Glutamatergic neuron (in vitro differentiated cells): ENCODE measurements around the gene NAGLU. TPM values are rescaled to one million over a fixed set of nuclear protein-coding genes. Genes with fewer than 3 reads are reported as not detected.
"Not testable (repeated sequence)": the region's sequence is repeated elsewhere in the genome, so short reads cannot be mapped to it uniquely, and the experiment has no call there.

Source experiments
- DNase-seq: peaks from one replicate; pipeline ENCODE4 v3.0.0; 2022
- H3K27ac Mint-ChIP-seq: one replicate; pipeline ENCODE4 v1.8.0; 2020; ENCODE audit warnings: mild to moderate bottlenecking, mixed read lengths, inconsistent platforms; ENCODE audit not compliant: unreplicated experiment
- H3K27me3 Mint-ChIP-seq: one replicate; pipeline ENCODE4 v1.8.0; 2020; ENCODE audit warnings: mild to moderate bottlenecking, moderate library complexity, mixed read lengths, inconsistent platforms; ENCODE audit not compliant: unreplicated experiment
- H3K36me3 Mint-ChIP-seq: one replicate; pipeline ENCODE4 v1.8.0; 2020; ENCODE audit warnings: mild to moderate bottlenecking, mixed read lengths, inconsistent platforms; ENCODE audit not compliant: unreplicated experiment
- H3K4me1 Mint-ChIP-seq: one replicate; pipeline ENCODE4 v1.8.0; 2020; ENCODE audit warnings: mild to moderate bottlenecking, low read depth, mixed read lengths, inconsistent platforms; ENCODE audit not compliant: unreplicated experiment
- H3K4me3 Mint-ChIP-seq: one replicate; pipeline ENCODE4 v1.8.0; 2020; ENCODE audit warnings: mild to moderate bottlenecking, mixed read lengths, inconsistent platforms; ENCODE audit not compliant: unreplicated experiment
- H3K9me3 Mint-ChIP-seq: one replicate; pipeline ENCODE4 v1.8.0; 2020; ENCODE audit warnings: mild to moderate bottlenecking, moderate library complexity, mixed read lengths, inconsistent platforms; ENCODE audit not compliant: unreplicated experiment
- total RNA-seq: library from RNA; stranded (reverse); fragmentation: NEBNext Ultra II Directional; extraction: Animal tissue kit (Norgen Biotek cat#: 25700); gene quantifications from one replicate; pipeline ENCODE4 v1.2.1, GENCODE V29; 2021; ENCODE audit not compliant: unreplicated experiment
- TF ChIP-seq, protein P1 (sequence below): fragments of 200-600 bp; sonication (generic); IDR thresholded peaks from one replicate; pipeline ENCODE4 v1.5.0; 2021; ENCODE audit not compliant: partially characterized antibody, unreplicated experiment

Gene NAGLU
- total RNA-seq, 1 donor from 2014 or later = 42.8 TPM

DNA sequence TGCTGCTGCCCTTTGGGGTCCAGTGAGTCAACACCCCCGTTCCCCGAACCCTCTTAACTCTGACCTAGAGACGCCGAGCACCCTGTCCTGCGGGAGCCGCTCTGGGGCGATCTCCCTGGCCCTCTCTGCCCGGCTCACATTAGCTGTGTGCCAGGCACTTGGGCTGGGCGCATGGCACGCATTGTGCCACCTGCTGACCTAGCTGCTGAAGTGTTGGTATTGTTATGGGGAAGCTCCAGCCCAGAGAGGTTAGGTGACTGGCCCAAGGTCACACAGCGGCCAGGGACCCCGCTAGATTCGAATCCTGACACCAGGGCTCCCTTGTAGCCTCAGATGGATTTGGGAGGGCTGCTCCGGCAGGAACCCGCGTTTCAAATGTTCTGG, 17.8 kb downstream of the NAGLU start:
- Mint-ChIP-seq H3K27ac (peak overlapping the region; percentile 33), H3K4me1 (peaks cover 16% of the 10 kb centered on the region), H3K36me3 (no peaks in the 10 kb centered on the region), H3K9me3 (peaks cover 6% of the 10 kb centered on the region), H3K27me3 (peaks cover 6% of the 10 kb centered on the region), H3K4me3 (peak overlapping the region; percentile 90)
- no peak for DNase-seq
- TF ChIP-seq, protein P1, sequence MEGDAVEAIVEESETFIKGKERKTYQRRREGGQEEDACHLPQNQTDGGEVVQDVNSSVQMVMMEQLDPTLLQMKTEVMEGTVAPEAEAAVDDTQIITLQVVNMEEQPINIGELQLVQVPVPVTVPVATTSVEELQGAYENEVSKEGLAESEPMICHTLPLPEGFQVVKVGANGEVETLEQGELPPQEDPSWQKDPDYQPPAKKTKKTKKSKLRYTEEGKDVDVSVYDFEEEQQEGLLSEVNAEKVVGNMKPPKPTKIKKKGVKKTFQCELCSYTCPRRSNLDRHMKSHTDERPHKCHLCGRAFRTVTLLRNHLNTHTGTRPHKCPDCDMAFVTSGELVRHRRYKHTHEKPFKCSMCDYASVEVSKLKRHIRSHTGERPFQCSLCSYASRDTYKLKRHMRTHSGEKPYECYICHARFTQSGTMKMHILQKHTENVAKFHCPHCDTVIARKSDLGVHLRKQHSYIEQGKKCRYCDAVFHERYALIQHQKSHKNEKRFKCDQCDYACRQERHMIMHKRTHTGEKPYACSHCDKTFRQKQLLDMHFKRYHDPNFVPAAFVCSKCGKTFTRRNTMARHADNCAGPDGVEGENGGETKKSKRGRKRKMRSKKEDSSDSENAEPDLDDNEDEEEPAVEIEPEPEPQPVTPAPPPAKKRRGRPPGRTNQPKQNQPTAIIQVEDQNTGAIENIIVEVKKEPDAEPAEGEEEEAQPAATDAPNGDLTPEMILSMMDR = no peak

DNA sequence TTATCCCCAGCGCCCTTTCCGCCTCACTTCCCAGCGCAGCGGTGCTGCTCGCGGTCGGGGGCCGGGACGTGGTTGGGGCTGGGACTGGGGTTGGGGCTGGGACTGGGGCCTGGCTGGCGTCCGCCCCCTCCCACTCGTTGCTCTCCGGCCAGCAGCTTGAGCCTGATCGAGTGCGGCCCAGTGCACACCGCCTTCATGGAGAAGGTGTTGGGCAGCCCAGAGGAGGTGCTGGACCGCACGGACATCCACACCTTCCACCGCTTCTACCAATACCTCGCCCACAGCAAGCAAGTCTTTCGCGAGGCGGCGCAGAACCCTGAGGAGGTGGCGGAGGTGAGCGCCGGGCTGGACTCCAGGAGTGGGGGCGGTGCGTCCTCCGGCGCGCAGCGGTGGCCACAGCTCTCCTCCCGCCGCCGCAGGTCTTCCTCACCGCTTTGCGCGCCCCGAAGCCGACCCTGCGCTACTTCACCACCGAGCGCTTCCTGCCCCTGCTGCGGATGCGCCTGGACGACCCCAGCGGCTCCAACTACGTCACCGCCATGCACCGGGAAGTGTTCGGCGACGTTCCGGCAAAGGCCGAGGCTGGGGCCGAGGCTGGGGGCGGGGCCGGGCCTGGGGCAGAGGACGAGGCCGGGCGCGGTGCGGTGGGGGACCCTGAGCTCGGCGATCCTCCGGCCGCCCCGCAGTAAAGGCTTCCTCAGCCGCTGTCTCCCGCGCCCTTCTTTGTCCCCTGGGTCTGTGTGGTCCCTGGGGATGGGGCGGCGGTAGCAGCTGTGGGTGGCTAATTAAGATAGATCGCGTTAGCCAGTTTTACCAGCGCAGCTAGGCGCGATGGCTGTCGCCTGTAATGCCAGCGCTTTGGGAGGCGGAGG, 18.4 kb downstream of the NAGLU start:
- H3K4me1 Mint-ChIP-seq = peaks cover 13% of the 10 kb centered on the region

DNA sequence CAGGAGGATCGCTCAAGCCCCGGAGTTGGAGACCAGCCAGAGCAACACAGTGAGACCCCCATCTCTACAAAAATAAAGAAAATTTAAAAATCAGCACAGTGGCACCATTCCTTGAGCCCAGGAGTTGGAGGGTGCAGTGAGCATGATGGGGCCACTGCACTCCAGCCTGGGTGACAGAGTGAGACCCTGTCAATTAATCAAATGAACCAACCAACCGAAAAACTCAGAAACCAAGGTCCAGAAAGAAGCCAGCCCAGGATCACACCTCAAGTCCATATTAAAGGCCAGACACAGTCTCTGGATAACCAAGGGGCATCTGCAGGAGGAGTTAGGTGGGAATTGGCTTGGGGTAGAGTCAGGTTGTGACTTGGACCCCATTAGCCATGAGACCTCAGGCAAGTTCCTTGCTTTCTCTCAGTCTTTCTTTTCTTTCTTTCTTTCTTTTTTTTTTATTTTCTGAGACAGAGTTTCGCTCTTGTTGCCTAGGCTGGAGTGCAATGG, 19.1 kb downstream of the NAGLU start:
- H3K9me3 Mint-ChIP-seq = peaks cover 8% of the 10 kb centered on the region
- no peaks in the 10 kb centered on the region for H3K36me3 Mint-ChIP-seq
- TF ChIP-seq, protein P1 = no peak
- H3K27ac Mint-ChIP-seq = peak overlapping the region; percentile 89
- H3K4me3 Mint-ChIP-seq = peak overlapping the region; percentile 90
- DNase-seq = no peak
- peaks cover 4% of the 10 kb centered on the region for H3K27me3 Mint-ChIP-seq
- peaks cover 15% of the 10 kb centered on the region for H3K4me1 Mint-ChIP-seq

More for the DNA sequence above, 18.4 kb downstream of the NAGLU start:
- DNase-seq = peak; percentile 97
- H3K27me3 Mint-ChIP-seq = peaks cover 4% of the 10 kb centered on the region
- H3K4me3 Mint-ChIP-seq = peak overlapping the region; percentile 90
- peak overlapping the region; percentile 89 for H3K27ac Mint-ChIP-seq
- H3K36me3 Mint-ChIP-seq = no peaks in the 10 kb centered on the region
- TF ChIP-seq, protein P1 = no peak
- peaks cover 6% of the 10 kb centered on the region for H3K9me3 Mint-ChIP-seq

DNA sequence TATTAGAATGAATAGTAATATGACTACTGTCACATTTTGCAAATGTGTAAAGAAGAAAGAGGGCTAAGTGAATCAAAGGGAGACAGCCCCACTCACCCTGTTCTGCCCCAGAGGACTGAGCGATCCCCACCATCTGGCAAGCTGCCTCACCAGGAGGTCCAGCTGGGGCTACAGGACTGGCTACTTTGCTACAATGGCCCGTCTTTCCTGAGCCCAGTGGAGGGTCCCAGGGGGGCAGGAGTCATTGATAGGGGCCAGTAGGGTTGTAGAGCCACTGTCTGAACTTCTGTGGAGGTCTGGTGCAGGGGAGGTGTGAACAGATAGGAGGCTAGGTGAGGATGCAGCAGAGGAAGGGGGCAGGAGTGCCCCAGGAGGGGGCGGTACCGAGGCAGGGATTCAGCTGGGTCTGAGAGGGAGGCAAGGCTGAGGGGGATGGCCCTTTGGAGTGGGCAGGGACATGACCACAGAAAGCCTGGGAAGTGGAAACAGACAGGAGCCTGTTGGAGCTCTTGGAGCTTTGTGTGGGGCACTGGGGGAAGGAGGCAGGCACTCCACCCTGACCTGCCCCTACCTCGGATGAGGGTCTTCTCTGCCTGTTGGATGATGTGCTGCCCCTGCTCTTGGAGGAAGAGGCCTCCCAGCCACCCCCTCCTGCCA, 20.0 kb downstream of the NAGLU start:
- not testable (repeated sequence) for H3K27me3 Mint-ChIP-seq, H3K9me3 Mint-ChIP-seq, H3K36me3 Mint-ChIP-seq
- peak overlapping the region; percentile 79 for H3K27ac Mint-ChIP-seq
- H3K4me1 Mint-ChIP-seq = peaks cover 15% of the 10 kb centered on the region
- peak overlapping the region; percentile 38 for H3K4me3 Mint-ChIP-seq
- TF ChIP-seq, protein P1 = peak; percentile 22
- peak; percentile 53 for DNase-seq

- Mint-ChIP-seq H3K36me3 (no peaks in the 10 kb centered on the region), H3K27me3 (peaks cover 9% of the 10 kb centered on the region), H3K4me1 (peaks cover 18% of the 10 kb centered on the region), H3K4me3 (no peak overlapping the region), H3K9me3 (peaks cover 10% of the 10 kb centered on the region), H3K27ac (no peak overlapping the region)
- TF ChIP-seq, protein P1 = no peak
- no peak for DNase-seq
Observed at GRCh38 chr17:42559075-42559474, 23.0 kb downstream of the NAGLU start.
